ENCODE measurements around the gene PTN.

DNA sequence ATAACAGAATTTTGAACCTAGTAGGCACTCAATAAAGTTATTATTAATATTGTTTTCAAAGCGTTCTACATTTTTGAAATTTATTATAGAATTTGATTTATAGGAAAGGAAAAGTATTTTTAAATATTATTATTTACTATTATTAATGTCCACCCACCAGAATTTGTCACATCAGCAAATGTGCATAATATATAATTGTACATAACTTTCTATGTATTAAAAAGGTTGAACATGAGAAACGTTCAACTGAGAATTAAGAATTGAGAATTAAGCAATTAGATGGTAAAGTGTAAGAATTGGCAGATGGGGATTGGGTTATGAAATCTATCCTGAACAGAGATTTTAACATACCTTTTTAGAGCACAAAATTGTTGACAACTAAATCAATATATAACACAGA is 129.8 kb downstream of the PTN start:
- TF ChIP-seq, protein P1, sequence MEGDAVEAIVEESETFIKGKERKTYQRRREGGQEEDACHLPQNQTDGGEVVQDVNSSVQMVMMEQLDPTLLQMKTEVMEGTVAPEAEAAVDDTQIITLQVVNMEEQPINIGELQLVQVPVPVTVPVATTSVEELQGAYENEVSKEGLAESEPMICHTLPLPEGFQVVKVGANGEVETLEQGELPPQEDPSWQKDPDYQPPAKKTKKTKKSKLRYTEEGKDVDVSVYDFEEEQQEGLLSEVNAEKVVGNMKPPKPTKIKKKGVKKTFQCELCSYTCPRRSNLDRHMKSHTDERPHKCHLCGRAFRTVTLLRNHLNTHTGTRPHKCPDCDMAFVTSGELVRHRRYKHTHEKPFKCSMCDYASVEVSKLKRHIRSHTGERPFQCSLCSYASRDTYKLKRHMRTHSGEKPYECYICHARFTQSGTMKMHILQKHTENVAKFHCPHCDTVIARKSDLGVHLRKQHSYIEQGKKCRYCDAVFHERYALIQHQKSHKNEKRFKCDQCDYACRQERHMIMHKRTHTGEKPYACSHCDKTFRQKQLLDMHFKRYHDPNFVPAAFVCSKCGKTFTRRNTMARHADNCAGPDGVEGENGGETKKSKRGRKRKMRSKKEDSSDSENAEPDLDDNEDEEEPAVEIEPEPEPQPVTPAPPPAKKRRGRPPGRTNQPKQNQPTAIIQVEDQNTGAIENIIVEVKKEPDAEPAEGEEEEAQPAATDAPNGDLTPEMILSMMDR (IDR thresholded peaks at IDR 0.05), result no peak
- TF ChIP-seq SIN3A (IDR thresholded peaks at IDR 0.05; ENCODE audit: borderline replicate concordance, insufficient read depth, low read depth, low read length), result no peak
- no peak for TF ChIP-seq POLR2AphosphoS5 (IDR thresholded peaks at IDR 0.05; ENCODE audit: low read depth, low read length)
- TF ChIP-seq REST (IDR thresholded peaks at IDR 0.05; ENCODE audit: insufficient read depth in 1 of 2, low read depth in 2 of 2, low read length in 1 of 2), result no peak

Measured in Panc1 (cell line).